ENCODE data around the gene LRRC72.

- TF ChIP-seq CTCF (IDR thresholded peaks at IDR 0.05) = no peak
- no peak for TF ChIP-seq EP300 (IDR thresholded peaks at IDR 0.05)
- TF ChIP-seq POLR2A (IDR thresholded peaks at IDR 0.05) = no peak
These were observed 68.1 kb downstream of the LRRC72 start for GRCh38 chr7:16594676-16595075.

Data from suprapubic skin (tissue), 3 donors.